Caki2 (cell line): ENCODE results near the gene ERC2. TPM values are rescaled to one million over a fixed set of nuclear protein-coding genes. Genes with fewer than 3 reads are reported as not detected.

Experiments used
- DNase-seq: peaks from one replicate; pipeline ENCODE4 v3.0.0-alpha.2; 2015; ENCODE audit warnings: low read depth
- in situ Hi-C: cut with HindIII; loops from 2 replicates; pipeline ENCODE4 v1.10.0; 2016; ENCODE audit warnings: low sequenced_read_pairs, low pct_unique_long_range_greater_than_20kb, mixed read lengths
- total RNA-seq: library from RNA; depleted of rRNA; stranded (reverse); fragments of >200 nt; shearing (Covaris generic); gene quantifications from 2 replicates; pipeline ENCODE4 v1.2.3, GENCODE V29; 2014; ENCODE audit warnings: low replicate concordance

ERC2 gene
- total RNA-seq, 1 experiment from 2014 or later, result not detected

DNA sequence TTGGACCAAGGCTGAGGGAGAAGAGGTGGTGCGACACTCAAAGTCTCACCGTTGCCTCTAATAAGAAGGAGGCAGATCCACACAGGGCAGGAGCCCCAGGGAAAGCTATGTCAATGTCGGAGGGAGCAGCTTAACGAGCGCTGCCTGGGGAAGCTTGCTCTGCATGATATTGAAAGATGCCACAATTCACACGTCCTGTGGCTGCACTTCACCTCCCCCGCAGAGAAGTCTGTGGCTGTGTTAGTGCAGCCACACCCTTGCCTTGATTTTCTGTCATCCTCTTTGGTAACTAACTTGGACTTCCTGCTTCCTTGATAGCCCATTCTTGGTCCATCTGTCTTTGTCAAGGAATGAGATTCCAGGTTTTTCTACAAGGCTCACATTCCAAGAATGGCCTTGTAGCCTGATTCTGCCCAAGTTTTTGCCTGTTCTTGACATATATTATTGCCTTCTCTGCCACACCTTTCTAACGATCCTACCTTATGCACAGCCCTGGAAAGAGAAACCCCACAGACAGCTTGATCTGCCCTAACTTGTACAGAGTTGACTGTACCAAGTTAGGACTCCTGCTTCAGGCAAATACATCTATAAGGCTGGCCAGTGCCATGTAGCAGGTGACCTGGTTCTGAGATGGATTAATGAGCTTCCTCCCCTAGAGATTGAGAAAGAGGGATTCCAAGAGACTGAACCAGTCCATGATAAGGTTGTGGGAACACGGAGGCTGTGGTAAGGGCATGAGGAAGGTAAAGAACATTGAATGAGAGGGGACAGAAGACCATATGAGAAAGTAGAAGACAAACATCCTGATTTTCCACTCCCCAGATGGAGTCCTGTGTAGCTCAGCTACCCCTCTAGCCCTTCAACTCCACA is 828.1 kb downstream of the ERC2 start:
- in situ Hi-C loops, result no loop called here
- DNase-seq, result no peak

DNA sequence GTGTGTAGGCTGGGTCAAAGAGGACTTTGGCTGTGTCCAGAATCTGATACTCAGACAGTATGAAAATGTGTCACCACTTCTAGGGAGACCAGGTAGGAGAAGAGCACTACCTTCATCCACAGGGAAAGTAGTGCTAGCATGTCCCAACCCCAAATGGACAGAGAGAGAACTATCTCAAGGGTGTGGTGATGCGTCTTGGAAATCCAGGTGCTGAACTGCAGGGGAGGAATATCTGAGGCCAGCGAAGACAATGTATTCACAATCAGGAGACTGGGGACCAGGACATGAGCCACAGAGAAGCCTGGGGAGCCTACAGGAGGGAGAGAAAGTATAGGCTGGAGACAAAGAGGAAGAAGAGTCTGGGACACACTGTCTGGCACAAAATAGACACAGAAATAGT is 829.1 kb downstream of the ERC2 start:
- in situ Hi-C loops, result no loop called here

DNA sequence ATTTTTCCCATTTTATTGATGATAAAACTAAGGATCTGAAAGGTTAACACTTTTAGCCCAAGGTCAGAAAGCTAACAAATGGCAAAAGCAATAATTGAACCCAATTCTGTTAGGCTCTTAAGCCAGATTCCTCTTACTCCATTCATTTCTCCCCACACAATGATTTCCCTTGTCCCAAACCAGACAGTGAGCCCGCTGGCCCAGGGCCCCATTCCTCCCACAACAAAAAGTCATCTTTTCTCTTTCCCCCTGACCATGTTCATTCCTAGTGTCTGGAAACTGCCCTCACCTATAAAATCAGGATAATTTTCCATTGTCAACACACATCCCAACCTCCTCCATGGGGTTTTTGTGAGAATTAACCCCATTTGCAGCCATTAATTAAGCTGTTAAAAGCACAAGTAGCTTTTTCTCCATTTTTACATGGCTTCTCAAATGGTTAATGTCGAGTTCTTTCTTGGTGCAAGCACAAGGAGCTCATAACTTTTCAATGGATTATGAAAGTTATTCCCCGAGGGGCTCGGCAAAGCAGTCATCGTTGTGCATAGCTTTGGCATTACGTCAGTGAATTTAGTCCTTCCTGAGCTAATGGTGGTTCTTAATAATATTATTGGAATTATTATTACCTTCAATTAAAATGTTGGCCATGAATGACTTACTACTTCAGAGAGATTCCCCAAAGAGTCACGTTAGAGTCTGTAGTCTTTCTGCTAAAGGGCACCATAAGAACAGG is 830.2 kb downstream of the ERC2 start:
- DNase-seq, result no peak
- in situ Hi-C loops, result no loop called here

More for the DNA sequence above, 829.1 kb downstream of the ERC2 start:
- no peak for DNase-seq

DNA sequence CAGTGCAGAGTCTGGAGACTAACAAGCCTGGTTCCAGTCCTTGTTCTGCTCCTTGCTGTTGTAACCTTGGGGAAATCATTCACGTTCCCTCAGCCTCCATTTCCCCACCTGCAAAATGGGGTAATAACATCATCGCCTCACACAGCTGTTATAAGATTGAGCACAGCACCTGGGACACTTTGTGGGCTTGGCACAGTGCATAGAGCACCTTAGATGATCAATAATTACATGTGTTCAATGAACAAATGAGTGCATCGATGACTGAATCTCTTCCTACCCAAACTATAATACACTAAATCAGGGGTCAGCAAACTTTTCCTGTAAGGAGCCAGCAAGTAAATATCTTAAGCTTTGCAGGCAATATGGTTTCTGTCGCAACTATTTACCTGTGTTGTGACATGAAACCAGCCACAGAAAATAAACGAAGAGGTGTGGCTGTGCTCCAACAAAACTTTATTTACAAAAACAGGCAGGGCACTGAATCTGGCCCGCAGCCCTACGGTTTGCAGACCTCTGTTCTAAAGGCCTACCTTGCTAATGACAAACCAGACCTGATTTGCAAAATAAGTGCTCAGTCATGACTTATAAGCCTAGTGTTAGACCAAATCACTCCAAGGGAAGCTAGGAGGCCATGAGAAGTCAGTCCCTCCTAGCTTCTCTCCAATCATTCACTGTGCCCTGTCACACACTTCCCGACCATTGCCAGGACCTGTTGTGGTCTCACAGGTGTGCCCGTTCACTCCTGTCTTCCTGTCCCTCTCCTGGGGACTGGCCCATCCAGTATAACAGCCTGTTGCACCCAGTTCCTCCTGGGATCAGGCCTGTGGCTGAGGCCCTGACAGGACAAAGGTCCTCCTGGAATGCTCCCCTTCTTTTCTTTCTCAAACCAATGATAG is 831.7 kb downstream of the ERC2 start:
- in situ Hi-C loops, result no loop called here

DNA sequence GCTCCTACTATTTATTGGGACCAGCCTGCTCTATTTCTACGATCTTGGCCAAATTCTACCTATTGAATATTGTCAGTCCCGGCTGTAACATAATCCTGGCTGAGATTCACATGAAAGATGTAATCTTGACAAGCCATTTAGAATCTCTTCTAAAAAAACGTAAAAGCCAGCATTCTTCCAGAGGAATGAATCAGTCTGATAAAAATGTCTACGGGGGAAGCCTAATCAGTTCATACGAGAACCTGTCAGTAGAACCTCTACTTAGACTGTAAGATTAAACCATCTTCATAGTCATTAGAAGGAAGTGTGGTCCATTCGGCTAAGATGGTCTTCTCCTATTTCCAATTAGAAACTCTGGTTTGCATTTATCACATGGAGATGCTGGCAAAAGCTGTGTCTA is 833.9 kb downstream of the ERC2 start:
- no peak for DNase-seq
- in situ Hi-C loops, result no loop called here

More for the DNA sequence above, 831.7 kb downstream of the ERC2 start:
- DNase-seq, result no peak

DNA sequence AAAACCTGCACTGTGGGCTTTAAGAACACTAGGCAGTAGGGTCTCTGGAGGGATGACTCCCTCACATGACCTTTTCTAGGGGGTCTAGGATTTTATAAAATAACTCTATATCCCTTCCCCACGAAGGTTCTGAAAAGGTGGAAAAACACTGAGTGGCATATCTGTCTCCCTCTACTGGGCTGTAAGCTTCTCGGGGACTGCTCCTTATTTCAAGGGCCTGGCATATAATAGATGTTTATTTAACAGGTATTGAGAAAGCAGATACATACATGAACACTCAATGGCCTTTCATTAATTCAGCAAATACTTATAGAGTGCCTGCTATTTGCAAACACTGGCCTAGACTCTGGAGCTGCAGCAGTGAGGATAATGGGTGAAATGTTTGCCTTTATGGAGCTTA is 834.9 kb downstream of the ERC2 start:
- in situ Hi-C loops, result no loop called here
- DNase-seq, result no peak

DNA sequence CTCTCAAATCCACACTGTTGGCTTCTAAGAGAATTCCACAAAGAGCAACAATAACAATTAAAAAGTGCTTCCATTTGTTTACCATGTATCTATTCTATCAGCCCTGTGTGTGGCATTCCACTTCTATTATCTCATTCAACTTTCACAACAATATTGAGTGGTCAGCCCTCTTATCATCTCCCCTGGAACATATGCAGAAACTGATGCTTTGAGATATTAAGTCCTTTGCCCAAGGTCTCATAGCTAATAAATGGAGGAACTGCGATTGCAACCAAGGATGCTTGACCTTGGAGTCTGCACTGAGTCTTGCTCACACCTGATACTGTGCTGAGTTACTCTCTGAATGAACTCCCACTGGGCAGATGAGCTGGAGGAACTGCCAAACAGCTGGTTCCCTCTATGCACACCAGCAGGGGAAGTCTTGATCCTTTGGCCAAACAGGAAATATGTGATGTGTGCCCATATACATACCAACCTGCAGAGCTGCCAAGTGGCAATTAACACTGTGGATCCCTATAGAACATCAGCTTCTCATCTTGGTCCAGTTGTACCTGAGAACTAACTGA is 836.4 kb downstream of the ERC2 start:
- in situ Hi-C loops, result no loop called here
- DNase-seq, result no peak

DNA sequence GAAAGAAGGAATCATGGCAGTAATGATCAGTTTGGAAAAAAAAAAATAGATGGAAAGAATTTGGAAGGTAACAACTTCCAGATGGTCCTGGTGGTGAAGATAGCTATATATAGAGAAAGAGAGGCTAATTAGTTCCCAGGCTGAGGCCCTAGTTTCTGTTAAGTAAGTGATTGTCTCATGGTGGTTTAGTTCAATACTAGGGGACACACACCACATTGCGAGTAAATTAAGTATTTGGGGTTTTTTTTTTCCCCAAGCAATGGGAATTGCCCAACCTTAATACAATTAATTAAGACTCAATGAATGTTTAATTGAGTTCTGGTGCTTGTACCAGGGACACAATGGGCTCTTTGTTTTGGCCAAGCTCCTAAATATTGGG is 837.4 kb downstream of the ERC2 start:
- DNase-seq, result no peak
- in situ Hi-C loops, result no loop called here

DNA sequence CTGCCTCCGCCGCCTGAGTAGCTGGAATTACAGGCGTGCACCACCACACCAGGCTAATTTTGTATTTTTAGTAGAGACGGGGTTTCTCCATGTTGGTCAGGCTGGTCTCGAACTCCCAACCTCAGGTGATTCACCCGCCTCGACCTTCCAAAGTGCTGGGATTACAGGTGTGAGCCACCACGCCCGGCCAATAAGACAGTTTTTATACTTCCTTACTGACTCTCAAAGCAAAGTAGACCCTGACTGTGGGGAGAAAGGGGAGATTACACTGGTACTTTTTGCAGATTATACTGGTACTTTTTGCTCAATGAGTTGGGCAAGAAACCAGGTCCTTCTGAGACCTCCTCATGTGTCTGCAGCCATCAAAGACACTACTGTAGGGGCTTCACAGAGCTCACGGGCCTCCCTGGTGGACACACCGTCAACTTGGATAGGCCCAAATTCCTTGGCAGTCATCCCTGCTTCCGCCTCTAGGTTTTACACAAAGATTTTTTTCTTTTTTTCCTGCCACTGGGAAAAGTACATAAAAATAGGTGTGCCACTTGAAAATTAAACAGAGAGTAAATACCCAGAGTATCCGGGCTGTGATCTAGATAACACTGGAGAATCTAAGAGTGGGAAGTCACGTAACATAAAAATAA is 837.9 kb downstream of the ERC2 start:
- DNase-seq, result no peak
- in situ Hi-C loops, result no loop called here

DNA sequence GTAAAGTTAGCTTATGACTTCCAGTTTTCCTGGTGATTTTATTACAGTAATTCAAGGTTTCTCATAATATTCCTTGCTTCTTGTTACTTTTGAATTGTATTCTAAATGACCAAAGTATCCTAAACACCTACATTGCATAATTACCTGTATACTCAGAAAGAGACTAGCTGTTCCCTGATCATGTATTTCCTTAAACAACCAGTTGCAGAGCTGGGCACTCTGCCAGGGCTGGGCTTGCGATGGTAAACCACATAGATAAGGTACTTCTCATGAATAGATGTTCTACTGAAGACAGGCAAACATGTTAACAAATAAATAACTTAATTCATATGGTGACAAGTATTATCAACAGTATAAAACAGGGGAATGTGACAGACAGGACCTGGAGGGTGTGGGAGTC is 838.8 kb downstream of the ERC2 start:
- DNase-seq, result no peak

DNA sequence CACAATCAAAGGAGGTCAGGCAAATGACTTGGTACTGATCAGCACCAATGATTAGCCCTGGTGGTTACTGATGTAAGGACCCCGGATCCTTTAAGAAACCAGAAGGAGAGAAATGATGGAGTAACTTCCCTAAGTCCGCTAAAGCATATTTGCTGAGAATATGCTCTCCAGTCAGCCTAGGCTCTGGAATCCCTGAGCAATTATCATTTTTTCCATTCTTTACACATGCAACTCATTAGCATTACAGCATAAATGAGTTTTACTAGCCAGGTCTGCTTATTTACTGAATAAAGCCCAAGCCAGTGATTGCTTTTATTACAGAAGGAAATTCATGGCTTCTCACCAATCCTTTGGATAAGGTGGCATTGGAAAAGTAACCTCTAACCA is 842.0 kb downstream of the ERC2 start:
- in situ Hi-C loops, result no loop called here
- DNase-seq, result no peak

More for the DNA sequence above, 838.8 kb downstream of the ERC2 start:
- in situ Hi-C loops, result no loop called here

DNA sequence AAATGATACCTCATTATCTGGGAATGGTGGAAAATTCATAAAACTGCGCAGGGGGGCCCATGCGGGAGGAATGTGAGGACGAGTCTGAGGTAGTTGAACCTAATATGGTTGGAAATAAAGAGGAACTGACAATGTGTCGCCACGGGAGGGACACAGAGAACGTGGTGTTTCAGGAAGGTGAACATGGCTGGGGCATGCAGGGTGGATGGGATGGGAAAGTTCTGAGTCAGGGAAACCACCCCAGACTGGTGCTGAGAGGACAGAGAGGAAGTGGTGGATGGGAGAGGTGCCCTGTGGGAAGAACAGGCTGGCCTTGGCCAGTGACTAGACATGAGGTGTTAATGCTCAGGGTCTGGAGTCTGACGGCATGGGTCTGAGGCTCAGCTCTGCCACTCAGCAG is 844.0 kb downstream of the ERC2 start:
- DNase-seq, result no peak
- in situ Hi-C loops, result no loop called here

DNA sequence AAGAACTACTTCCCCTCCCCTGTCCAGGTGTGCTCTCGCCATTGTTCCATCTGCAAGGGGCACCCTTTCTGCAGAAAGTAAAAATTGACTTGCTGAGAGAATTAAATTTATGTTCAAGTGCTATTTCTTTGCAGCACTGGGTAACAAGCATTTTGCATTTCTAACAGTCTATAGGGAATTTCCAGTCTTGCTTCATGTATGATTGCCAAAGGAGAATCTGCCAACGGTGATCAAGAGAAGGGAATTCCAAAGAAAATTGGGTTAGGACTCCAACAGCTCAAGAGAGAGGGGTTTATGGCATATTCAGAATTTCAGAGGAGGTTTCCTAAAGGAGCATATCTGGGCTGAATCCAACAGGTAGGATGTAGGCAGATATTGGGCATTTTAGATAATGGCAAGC is 844.5 kb downstream of the ERC2 start:
- in situ Hi-C loops, result no loop called here
- DNase-seq, result no peak

DNA sequence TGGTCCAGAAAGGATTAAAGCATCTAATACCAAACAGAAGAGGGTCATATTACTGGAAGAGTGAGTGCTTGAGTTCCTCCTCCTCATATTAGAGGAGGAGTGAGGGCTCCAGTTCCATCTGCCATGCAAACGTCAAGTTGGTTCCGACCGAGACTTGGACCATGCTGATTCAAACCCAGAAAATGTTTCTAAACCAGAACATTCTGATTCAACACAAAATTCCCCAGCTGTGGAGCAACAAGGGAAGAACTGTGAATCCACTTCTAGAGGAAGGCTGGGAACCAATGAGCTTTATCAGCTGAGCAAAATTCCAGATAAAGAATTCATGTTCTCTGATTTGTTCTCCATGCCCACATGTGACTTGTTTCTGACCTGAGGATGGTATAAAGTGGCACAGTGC is 845.5 kb downstream of the ERC2 start:
- DNase-seq, result no peak
- in situ Hi-C loops, result no loop called here

DNA sequence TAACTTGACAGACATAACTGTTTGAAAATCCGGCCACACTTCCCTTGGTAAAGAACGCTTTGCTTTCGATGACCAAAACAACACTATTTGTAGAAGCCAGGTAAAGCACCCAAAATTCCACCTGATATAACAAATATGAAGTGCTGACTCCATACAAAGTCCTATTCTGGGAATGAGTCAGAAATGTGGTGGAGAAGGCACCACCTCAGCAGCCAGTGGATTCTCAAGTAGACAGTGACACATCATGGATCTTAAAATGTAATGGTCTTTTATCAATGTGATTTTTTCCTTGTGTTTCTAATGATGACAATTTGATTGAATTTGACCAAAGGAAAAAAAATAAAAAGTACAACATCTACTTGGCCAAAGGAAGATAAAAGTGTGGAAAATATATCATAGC is 846.2 kb downstream of the ERC2 start:
- no peak for DNase-seq

DNA sequence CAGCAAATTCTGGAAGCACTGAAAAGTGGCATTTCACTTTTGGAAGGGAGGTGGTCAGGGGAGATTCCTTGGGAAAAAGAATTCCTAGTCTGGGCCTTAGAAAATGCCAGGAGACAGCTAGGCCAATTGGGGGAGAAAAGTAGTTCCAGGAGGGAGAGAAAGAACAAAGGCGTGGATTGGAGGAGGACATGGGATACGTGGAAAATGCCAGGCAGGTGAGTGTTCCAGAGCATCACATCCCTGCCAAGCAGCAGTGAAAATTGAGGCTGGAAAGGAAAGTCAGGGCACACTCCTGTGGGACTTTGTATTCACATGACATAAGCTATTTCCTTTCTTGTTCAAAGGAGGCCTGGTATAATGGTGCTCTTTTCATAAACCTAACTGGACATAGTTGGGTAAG is 846.6 kb downstream of the ERC2 start:
- in situ Hi-C loops, result no loop called here
- no peak for DNase-seq

More for the DNA sequence above, 846.2 kb downstream of the ERC2 start:
- in situ Hi-C loops, result no loop called here

DNA sequence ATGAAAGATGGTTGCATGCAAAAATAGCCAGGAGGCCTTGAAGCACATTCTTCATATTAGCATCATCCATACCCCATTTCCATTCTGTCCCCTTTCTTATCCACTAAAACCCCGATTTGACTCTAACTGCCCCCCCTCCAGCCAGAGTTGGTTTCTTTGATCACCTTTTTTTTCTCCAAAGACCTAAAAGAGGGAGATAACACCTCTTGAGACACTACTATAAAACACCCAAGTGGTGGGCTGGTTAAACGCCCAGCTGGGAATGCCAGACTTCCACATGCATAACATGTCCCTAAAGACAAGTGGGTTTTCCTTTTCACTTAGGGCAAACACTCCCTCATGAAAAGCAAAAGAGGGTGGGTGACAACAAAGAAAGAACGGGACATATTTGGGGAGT is 847.2 kb downstream of the ERC2 start:
- DNase-seq, result no peak
- in situ Hi-C loops, result no loop called here
